HCEC 1CT (cell line): Measurements from ENCODE around the gene MRPL46.
"Not testable (repeated sequence)": the region's sequence is repeated elsewhere in the genome, so short reads cannot be mapped to it uniquely, and the experiment has no call there.

ENCODE experiments used
- DNase-seq: peaks from one replicate; pipeline ENCODE4 v3.0.0-alpha.2; 2017

The MRPL46 gene

GRCh38 chr15:88477126-88477525, 9.9 kb upstream of the MRPL46 start:
- DNase-seq: no peak

GRCh38 chr15:88476635-88477060, 9.5 kb upstream of the MRPL46 start:
- peak; percentile 25 for DNase-seq

GRCh38 chr15:88473661-88474293, 6.6 kb upstream of the MRPL46 start:
- DNase-seq: not testable (repeated sequence)

GRCh38 chr15:88472225-88472624, 5.0 kb upstream of the MRPL46 start:
- DNase-seq: no peak

- no peak for DNase-seq
Observed at GRCh38 chr15:88470625-88471372, 3.6 kb upstream of the MRPL46 start.

GRCh38 chr15:88469321-88469720, 2.1 kb upstream of the MRPL46 start:
- DNase-seq: no peak

- not testable (repeated sequence) for DNase-seq
Observed at GRCh38 chr15:88468721-88469120, 1.5 kb upstream of the MRPL46 start.

GRCh38 chr15:88467935-88468528, 844 bp upstream of the MRPL46 start:
- DNase-seq: no peak

GRCh38 chr15:88465633-88466224, 1.5 kb downstream of the MRPL46 start:
- peak; percentile 71 for DNase-seq

- DNase-seq: no peak
Observed at GRCh38 chr15:88463870-88464532, 3.2 kb downstream of the MRPL46 start.

- DNase-seq: no peak
Observed at GRCh38 chr15:88456733-88457132, 10.5 kb downstream of the MRPL46 start.

- peak; percentile 53 for DNase-seq
Observed at GRCh38 chr15:88454867-88455810, 12.0 kb downstream of the MRPL46 start.

GRCh38 chr15:88454236-88454635, 13.0 kb downstream of the MRPL46 start:
- peak; percentile 49 for DNase-seq

GRCh38 chr15:88453651-88454050, 13.5 kb downstream of the MRPL46 start:
- no peak for DNase-seq

GRCh38 chr15:88450125-88450798, 16.9 kb downstream of the MRPL46 start:
- peak; percentile 48 for DNase-seq

- no peak for DNase-seq
Observed at GRCh38 chr15:88449581-88449980, 17.6 kb downstream of the MRPL46 start.

GRCh38 chr15:88448991-88449461, 18.2 kb downstream of the MRPL46 start:
- DNase-seq: no peak

GRCh38 chr15:88447741-88448140, 19.4 kb downstream of the MRPL46 start:
- no peak for DNase-seq

GRCh38 chr15:88447206-88447605, 20.0 kb downstream of the MRPL46 start:
- no peak for DNase-seq

- DNase-seq: no peak
Observed at GRCh38 chr15:88441076-88441730, 26.0 kb downstream of the MRPL46 start.

GRCh38 chr15:88440021-88440420, 27.2 kb downstream of the MRPL46 start:
- DNase-seq: peak; percentile 48
